ENCODE measurements around the gene FLRT1. TPM values are rescaled to one million over a fixed set of nuclear protein-coding genes. Genes with fewer than 3 reads are reported as not detected.
A peak's percentile ranks its signal among the peaks of the same experiment; 100 is the strongest.

FLRT1 gene
- total RNA-seq, 1 donor from 2014 or later, result 0.54 TPM

- Mint-ChIP-seq H3K27me3 (ENCODE audit: unreplicated experiment) (peaks cover 14% of the 10 kb centered on the region), H3K4me1 (ENCODE audit: unreplicated experiment) (peaks cover 17% of the 10 kb centered on the region), H3K9me3 (ENCODE audit: unreplicated experiment) (no peaks in the 10 kb centered on the region), H3K36me3 (ENCODE audit: unreplicated experiment) (no peaks in the 10 kb centered on the region), H3K4me3 (ENCODE audit: unreplicated experiment) (no peak overlapping the region), H3K27ac (ENCODE audit: unreplicated experiment) (no peak overlapping the region)
- DNase-seq (ENCODE audit: extremely low spot score, unreplicated experiment), result no peak
- TF ChIP-seq CTCF (IDR thresholded peaks at IDR 0.05), result no peak
Observed at GRCh38 chr11:64031001-64031400, 4.7 kb upstream of the FLRT1 start.

GRCh38 chr11:64032050-64032449 is 3.7 kb upstream of the FLRT1 start:
- Mint-ChIP-seq H3K9me3 (ENCODE audit: unreplicated experiment) (no peaks in the 10 kb centered on the region), H3K4me1 (ENCODE audit: unreplicated experiment) (peaks cover 16% of the 10 kb centered on the region), H3K36me3 (ENCODE audit: unreplicated experiment) (no peaks in the 10 kb centered on the region), H3K27ac (ENCODE audit: unreplicated experiment) (no peak overlapping the region), H3K27me3 (ENCODE audit: unreplicated experiment) (peaks cover 14% of the 10 kb centered on the region), H3K4me3 (ENCODE audit: unreplicated experiment) (no peak overlapping the region)
- no peak for TF ChIP-seq CTCF (IDR thresholded peaks at IDR 0.05)
- DNase-seq (ENCODE audit: extremely low spot score, unreplicated experiment), result no peak

GRCh38 chr11:64034411-64034811 is 1.3 kb upstream of the FLRT1 start:
- Mint-ChIP-seq H3K36me3 (ENCODE audit: unreplicated experiment) (no peaks in the 10 kb centered on the region), H3K4me3 (ENCODE audit: unreplicated experiment) (peak overlapping the region; percentile 63), H3K27ac (ENCODE audit: unreplicated experiment) (no peak overlapping the region), H3K9me3 (ENCODE audit: unreplicated experiment) (no peaks in the 10 kb centered on the region), H3K4me1 (ENCODE audit: unreplicated experiment) (peaks cover 15% of the 10 kb centered on the region), H3K27me3 (ENCODE audit: unreplicated experiment) (peaks cover 14% of the 10 kb centered on the region)
- TF ChIP-seq CTCF (IDR thresholded peaks at IDR 0.05), result no peak
- no peak for DNase-seq (ENCODE audit: extremely low spot score, unreplicated experiment)

GRCh38 chr11:64035081-64035524 is 628 bp upstream of the FLRT1 start:
- no peak for TF ChIP-seq CTCF (IDR thresholded peaks at IDR 0.05)
- H3K4me3 Mint-ChIP-seq (ENCODE audit: unreplicated experiment), result peak overlapping the region; percentile 71
- no peak overlapping the region for H3K27ac Mint-ChIP-seq (ENCODE audit: unreplicated experiment)
- no peak for DNase-seq (ENCODE audit: extremely low spot score, unreplicated experiment)
- peaks cover 15% of the 10 kb centered on the region for H3K4me1 Mint-ChIP-seq (ENCODE audit: unreplicated experiment)
- peaks cover 14% of the 10 kb centered on the region for H3K27me3 Mint-ChIP-seq (ENCODE audit: unreplicated experiment)
- H3K9me3 Mint-ChIP-seq (ENCODE audit: unreplicated experiment), result no peaks in the 10 kb centered on the region
- H3K36me3 Mint-ChIP-seq (ENCODE audit: unreplicated experiment), result no peaks in the 10 kb centered on the region

- Mint-ChIP-seq H3K4me1 (ENCODE audit: unreplicated experiment) (peaks cover 13% of the 10 kb centered on the region), H3K9me3 (ENCODE audit: unreplicated experiment) (no peaks in the 10 kb centered on the region), H3K36me3 (ENCODE audit: unreplicated experiment) (no peaks in the 10 kb centered on the region), H3K4me3 (ENCODE audit: unreplicated experiment) (no peak overlapping the region), H3K27ac (ENCODE audit: unreplicated experiment) (no peak overlapping the region), H3K27me3 (ENCODE audit: unreplicated experiment) (peaks cover 14% of the 10 kb centered on the region)
- peak; percentile 10 for TF ChIP-seq CTCF (IDR thresholded peaks at IDR 0.05)
- no peak for DNase-seq (ENCODE audit: extremely low spot score, unreplicated experiment)
Observed at GRCh38 chr11:64036087-64037026, 626 bp downstream of the FLRT1 start.

Measured in osteocyte (in vitro differentiated cells).